IMR-90 (cell line): Measurements from ENCODE around the gene PROK2. TPM values are rescaled to one million over a fixed set of nuclear protein-coding genes. Genes with fewer than 3 reads are reported as not detected.

Experiments used
- ATAC-seq: fragments of 200-7000 bp; cut with Tn5 transposase; 2 replicates; pipeline ENCODE4 v1.9.1; 2020; ENCODE audit warnings: low read depth, mild to moderate bottlenecking, moderate library complexity
- BruUV-seq: library from RNA; stranded (reverse); fragments of 400-500 nt; replicated peaks from 2 replicates; lab custom pipeline; 2021; lab: Mats Ljungman, UMichigan
- CTCF ChIA-PET: fragments of 300-600 bp; formaldehyde crosslinking; extraction: SDS; loops from one replicate; lab custom pipeline; 2021; ENCODE audit warnings: antibody characterized with exemption; lab: Yijun Ruan, JAX
- POLR2A ChIA-PET: fragments of 300-600 bp; sonication (Branson Sonifier 250); formaldehyde crosslinking; loops from one replicate; lab custom pipeline; 2022; ENCODE audit warnings: antibody characterized with exemption; ENCODE audit not compliant: unreplicated experiment; lab: Charles Lee
- DNase-seq: peaks from one replicate; pipeline ENCODE4 v3.0.0; 2013
- H2AFZ ChIP-seq: replicated peaks from 2 replicates; pipeline ENCODE3; 2013; ENCODE audit warnings: low read length, mild to moderate bottlenecking; ENCODE audit not compliant: poor library complexity
- H2AK5ac ChIP-seq: 2 replicates; pipeline ENCODE4 v1.6.1; 2013; ENCODE audit warnings: low read depth, low read length, inconsistent platforms
- H2AK9ac ChIP-seq: replicated peaks from 2 replicates; pipeline ENCODE3; 2013; ENCODE audit warnings: mild to moderate bottlenecking, low read depth, low read length, moderate library complexity; ENCODE audit not compliant: poor library complexity
- H2BK120ac ChIP-seq: 2 replicates; pipeline ENCODE4 v1.6.1; 2013; ENCODE audit warnings: low read depth, low read length, inconsistent platforms
- H2BK15ac ChIP-seq: 3 replicates; pipeline ENCODE4 v1.6.1; 2013; ENCODE audit warnings: low read depth, low read length, inconsistent platforms
- H2BK20ac ChIP-seq: 2 replicates; pipeline ENCODE4 v1.6.1; 2013; ENCODE audit warnings: low read depth, mild to moderate bottlenecking, inconsistent platforms, low read length, moderate library complexity
- H2BK5ac ChIP-seq: 2 replicates; pipeline ENCODE4 v1.6.1; 2013; ENCODE audit warnings: mild to moderate bottlenecking, low read depth, low read length, inconsistent platforms; ENCODE audit not compliant: poor library complexity, severe bottlenecking
- H3K14ac ChIP-seq: replicated peaks from 2 replicates; pipeline ENCODE4 v1.6.1; 2013; ENCODE audit warnings: low read depth, low read length, inconsistent platforms
- H3K18ac ChIP-seq: 2 replicates; pipeline ENCODE4 v1.6.1; 2013; ENCODE audit warnings: low read depth, low read length, control low read depth
- H3K23ac ChIP-seq: 2 replicates; pipeline ENCODE4 v1.6.1; 2013; ENCODE audit warnings: low read depth, low read length, inconsistent platforms
- H3K27ac ChIP-seq: 2 replicates; pipeline ENCODE4 v1.5.1; 2013; ENCODE audit warnings: mild to moderate bottlenecking, control low read depth, low read length; ENCODE audit not compliant: insufficient read depth
- H3K27me3 ChIP-seq: 2 replicates; pipeline ENCODE4 v1.6.1; 2013; ENCODE audit warnings: low read length; ENCODE audit not compliant: control insufficient read depth, insufficient read depth
- H3K36me3 ChIP-seq: 2 replicates; pipeline ENCODE4 v1.6.1; 2013; ENCODE audit warnings: low read length, mixed read lengths; ENCODE audit not compliant: control insufficient read depth, insufficient read depth
- H3K4ac ChIP-seq: 2 replicates; pipeline ENCODE4 v1.6.1; 2013; ENCODE audit warnings: low read depth, low read length, inconsistent platforms
- H3K4me1 ChIP-seq: 2 replicates; pipeline ENCODE4 v1.6.1; 2013; ENCODE audit warnings: low read length, mixed read lengths; ENCODE audit not compliant: control insufficient read depth, insufficient read depth
- H3K4me2 ChIP-seq: 2 replicates; pipeline ENCODE4 v1.6.1; 2013; ENCODE audit warnings: low read depth, mild to moderate bottlenecking, control low read depth, low read length, moderate library complexity
- H3K4me3 ChIP-seq: 2 replicates; pipeline ENCODE4 v1.5.1; 2013; ENCODE audit warnings: low read depth, mild to moderate bottlenecking, control low read depth, low read length, moderate library complexity; ENCODE audit not compliant: insufficient read depth
- H3K56ac ChIP-seq: 2 replicates; pipeline ENCODE4 v1.6.1; 2013; ENCODE audit warnings: low read length, inconsistent platforms; ENCODE audit not compliant: insufficient read depth; ENCODE audit errors: extremely low read depth
- H3K79me1 ChIP-seq, 2 experiments: 2 replicates each; pipeline ENCODE4 v1.6.1; 2013; ENCODE audit warnings: low read length in 2 of 2, inconsistent platforms in 1 of 2, low read depth in 1 of 2
- H3K9ac ChIP-seq: 2 replicates; pipeline ENCODE4 v1.6.1; 2013; ENCODE audit warnings: low read depth, low read length, control low read depth
- H3K9me1 ChIP-seq: 2 replicates; pipeline ENCODE4 v1.6.1; 2013; ENCODE audit warnings: low read length, inconsistent platforms; ENCODE audit not compliant: insufficient read depth
- H3K9me3 ChIP-seq: 2 replicates; pipeline ENCODE4 v1.6.1; 2013; ENCODE audit warnings: low read length; ENCODE audit not compliant: control insufficient read depth, insufficient read depth
- H4K20me1 ChIP-seq: 2 replicates; pipeline ENCODE4 v1.6.1; 2013; ENCODE audit warnings: low read length, inconsistent platforms; ENCODE audit not compliant: insufficient read depth
- H4K5ac ChIP-seq: 2 replicates; pipeline ENCODE4 v1.6.1; 2013; ENCODE audit warnings: mild to moderate bottlenecking, low read depth, low read length, control low read depth
- H4K8ac ChIP-seq, 2 experiments: 2 replicates each; pipeline ENCODE4 v1.6.1; 2013; ENCODE audit warnings: low read depth in 2 of 2, low read length in 2 of 2, control low read depth in 1 of 2, inconsistent platforms in 1 of 2
- H4K91ac ChIP-seq: 2 replicates; pipeline ENCODE4 v1.6.1; 2013; ENCODE audit warnings: low read depth, low read length, inconsistent platforms; ENCODE audit not compliant: insufficient read depth
- BHLHE40 ChIP-seq: fragments of 150-350 bp; IDR thresholded peaks from 2 replicates; pipeline ENCODE4 v1.6.1; 2016; ENCODE audit warnings: mild to moderate bottlenecking, low read depth, low read length
- CEBPB ChIP-seq: IDR thresholded peaks from 2 replicates; pipeline ENCODE4 v1.6.1; 2012; ENCODE audit warnings: low read depth, low read length, improper control_type of control experiment
- CHD1 ChIP-seq: IDR thresholded peaks from 2 replicates; pipeline ENCODE4 v1.6.1; 2012; ENCODE audit warnings: low read depth, low read length, improper control_type of control experiment
- CTCF ChIP-seq: conservative IDR thresholded peaks from 2 replicates; pipeline ENCODE4 v1.5.1; 2012; ENCODE audit warnings: mild to moderate bottlenecking, low read depth, low read length, improper control_type of control experiment
- FOS ChIP-seq: fragments of 150-350 bp; IDR thresholded peaks from 2 replicates; pipeline ENCODE4 v1.6.1; 2016; ENCODE audit warnings: low read depth, low read length
- MAFK ChIP-seq: IDR thresholded peaks from 2 replicates; pipeline ENCODE4 v1.6.1; 2012; ENCODE audit warnings: low read depth, low read length, improper control_type of control experiment
- NFE2L2 ChIP-seq: fragments of 150-350 bp; IDR thresholded peaks from 2 replicates; pipeline ENCODE4 v1.6.1; 2016; ENCODE audit warnings: low read depth, mild to moderate bottlenecking, low read length
- RCOR1 ChIP-seq: IDR thresholded peaks from 2 replicates; pipeline ENCODE4 v1.6.1; 2012; ENCODE audit warnings: mild to moderate bottlenecking, low read length, improper control_type of control experiment; ENCODE audit not compliant: insufficient replicate concordance
- USF2 ChIP-seq: fragments of 150-350 bp; IDR thresholded peaks from 2 replicates; pipeline ENCODE4 v1.6.1; 2017; ENCODE audit warnings: mild to moderate bottlenecking, antibody characterized with exemption, low read length, low read depth
- WGBS, 2 experiments: methylation state at CpG; one replicate each; pipeline versions ENCODE4 v1.1.5 to v1.1.7; 2013; ENCODE audit warnings: missing lambda C conversion rate in 2 of 2; ENCODE audit not compliant: insufficient read length in 1 of 2; ENCODE audit errors: extremely low coverage in 2 of 2; 5-methylcytosine and 5-hydroxymethylcytosine counted together
- dilution Hi-C: fragments of 300-500 bp; cut with HindIII; formaldehyde crosslinking; loops from one replicate; pipeline ENCODE4 v1.14.3; 2018; ENCODE audit warnings: low sequenced_read_pairs; ENCODE audit not compliant: unreplicated experiment
- in situ Hi-C: fragments of 300-500 bp; cut with MboI; formaldehyde crosslinking; loops from 3 replicates; pipeline ENCODE4 v1.14.3; 2019; ENCODE audit warnings: low sequenced_read_pairs, inconsistent platforms, mixed read lengths
- intact Hi-C: fragments of 100-400 bp; cut with micrococcal nuclease; formaldehyde crosslinking; loops from 2 replicates; pipeline ENCODE4 v1.10.0; 2022
- polyA plus RNA-seq, 3 experiments: library from polyadenylated mRNA; depleted of rRNA; stranded (reverse); fragments of >200 nt; gene quantifications; 2 replicates each; pipeline ENCODE4 v1.2.3, GENCODE V29; 2012; ENCODE audit warnings: low replicate concordance in 1 of 3
- total RNA-seq: library from RNA; depleted of rRNA; stranded (reverse); fragments of >200 nt; gene quantifications from 2 replicates; pipeline ENCODE4 v1.2.3, GENCODE V29; 2012

The PROK2 gene
- total and polyA plus RNA-seq, 2 of the 4 experiments (the other 2 are of a cell fraction), result not detected

DNA sequence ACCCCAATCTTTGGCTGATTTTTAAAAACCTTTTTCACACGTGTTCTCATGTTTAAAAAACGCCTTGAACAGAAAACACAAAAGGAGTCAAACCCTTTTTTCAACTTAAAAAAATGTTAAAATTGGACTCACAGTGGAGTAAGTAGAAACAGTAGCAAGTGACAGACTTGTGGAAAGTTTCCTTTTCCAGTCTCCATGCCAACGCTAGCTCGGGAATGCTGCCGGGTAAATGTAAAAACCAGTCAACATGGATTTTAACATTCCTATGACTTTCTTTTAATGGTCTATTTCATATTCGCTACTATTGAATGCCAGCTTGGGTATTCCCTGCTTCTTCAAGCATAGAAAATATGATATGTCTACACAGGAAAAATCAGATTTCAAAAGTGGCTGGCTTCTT is 1.6 kb upstream of the PROK2 start:
- ChIA-PET CTCF (interaction anchor here (1.2 kb wide), 1 partner anchor 8 kb away, joined by 3 read pairs; no protein-coding TSS in a partner anchor), POLR2A (no interaction called here)
- H2BK5ac ChIP-seq, result no peak overlapping the region
- H2AK5ac ChIP-seq, result no peak overlapping the region
- peaks cover 44% of the 10 kb centered on the region for H3K27me3 ChIP-seq
- no peak overlapping the region for H4K5ac ChIP-seq
- H3K27ac ChIP-seq, result no peak overlapping the region
- H3K36me3 ChIP-seq, result no peaks in the 10 kb centered on the region
- H3K56ac ChIP-seq, result no peak overlapping the region
- H3K79me1 ChIP-seq, result no peaks in the 10 kb centered on the region
- H3K14ac ChIP-seq, result no peak overlapping the region
- no TSS peak for BruUV-seq
- ATAC-seq, result no peak
- in situ Hi-C loops, result no loop called here
- no peaks in the 10 kb centered on the region for H4K20me1 ChIP-seq
- H2AK9ac ChIP-seq, result no peak overlapping the region
- no peak overlapping the region for H2BK20ac ChIP-seq
- no peak overlapping the region for H3K9ac ChIP-seq
- no peak overlapping the region for H3K23ac ChIP-seq
- H3K18ac ChIP-seq, result no peak overlapping the region
- H2AFZ ChIP-seq, result no peak overlapping the region
- H3K4ac ChIP-seq, result no peak overlapping the region
- TF ChIP-seq CTCF (no peak), MAFK (no peak), CHD1 (no peak), CEBPB (no peak), BHLHE40 (no peak), RCOR1 (no peak), NFE2L2 (no peak), FOS (no peak), USF2 (no peak)
- WGBS, 2 experiments, result no CpG with 5 or more reads among the region's 6 CpGs
- no peak overlapping the region for H3K4me3 ChIP-seq
- H3K4me1 ChIP-seq, result no peaks in the 10 kb centered on the region
- dilution Hi-C loops, result no loop called here
- no peak overlapping the region for H4K8ac ChIP-seq
- no peak overlapping the region for H3K4me2 ChIP-seq
- no peak for DNase-seq
- no peak overlapping the region for H2BK15ac ChIP-seq
- no peaks in the 10 kb centered on the region for H3K9me1 ChIP-seq
- no peaks in the 10 kb centered on the region for H3K9me3 ChIP-seq
- no peak overlapping the region for H4K91ac ChIP-seq
- H2BK120ac ChIP-seq, result no peak overlapping the region
- intact Hi-C loops, result no loop called here
